ENCODE measurements around the gene SRP54. TPM values are rescaled to one million over a fixed set of nuclear protein-coding genes. Genes with fewer than 3 reads are reported as not detected.

SRP54 gene
- total and polyA plus RNA-seq, 2 of the 8 experiments (the other 6 are each of a cell fraction or from before 2014, with no cell fraction given), result 19.7 to 60.0 TPM

DNA sequence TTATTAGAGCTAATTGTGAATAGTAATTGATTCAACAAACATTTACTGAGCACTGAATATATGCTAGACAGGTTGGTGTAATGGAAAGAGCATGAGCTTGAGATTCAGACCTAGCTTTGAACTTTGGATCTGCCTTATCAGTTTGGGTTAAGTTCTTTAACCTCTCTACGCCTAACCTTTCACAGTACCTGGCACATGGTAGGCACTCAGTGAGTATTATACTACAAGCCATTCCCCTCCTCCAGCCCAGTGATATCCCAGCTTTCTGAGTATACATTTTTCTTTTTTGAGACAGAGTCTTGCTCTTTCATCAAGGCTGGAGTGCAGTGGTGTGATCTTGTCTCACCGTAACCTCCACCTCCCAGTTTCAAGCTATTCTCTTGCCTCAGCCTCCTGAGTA lies 95.3 kb downstream of the SRP54 start:
- H3K79me1 ChIP-seq (ENCODE audit: low read depth, low read length), result no peaks in the 10 kb centered on the region
- no peak overlapping the region for H3K4me2 ChIP-seq (ENCODE audit: insufficient read depth in 1 of 2, low read depth in 2 of 2, low read length in 2 of 2)
- ChIA-PET POLR2A (ENCODE audit: partially characterized antibody) (interaction anchor here (0.8 kb wide), 1 partner anchor 9 kb away, joined by 4 read pairs; no protein-coding TSS in a partner anchor), CTCF (ENCODE audit: partially characterized antibody) (interaction anchor here (0.6 to 2.2 kb wide), 4 partner anchors 14 to 405 kb away, joined by 3 to 4 read pairs (median 4); no protein-coding TSS in a partner anchor)
- H2AFZ ChIP-seq (ENCODE audit: low read length), result no peak overlapping the region
- H3K9me3 ChIP-seq (ENCODE audit: insufficient read depth in 2 of 2, low read depth in 1 of 2, low read length in 1 of 2), result no peaks in the 10 kb centered on the region
- DNase-seq (ENCODE audit: low read depth in 1 of 2, low spot score in 2 of 2) (no peak), FAIRE-seq (no peak)
- no peak overlapping the region for H2BK12ac ChIP-seq (ENCODE audit: low read depth, low read length)
- H2BK20ac ChIP-seq (ENCODE audit: low read length), result no peak overlapping the region
- H3K18ac ChIP-seq (ENCODE audit: extremely low read depth, low read length), result no peak overlapping the region
- no peak overlapping the region for H3K23ac ChIP-seq (ENCODE audit: insufficient read length)
- no peak overlapping the region for H2BK5ac ChIP-seq (ENCODE audit: low read depth, low read length)
- no peaks in the 10 kb centered on the region for H3K27me3 ChIP-seq (replicated peaks in 1 of 4; ENCODE audit: control insufficient read depth in 3 of 4, extremely low read depth in 1 of 4, insufficient read depth in 3 of 4, low read length in 3 of 4)
- no peak overlapping the region for H4K91ac ChIP-seq (replicated peaks; ENCODE audit: insufficient read length, low read length)
- no peak overlapping the region for H4K8ac ChIP-seq (ENCODE audit: extremely low read depth, insufficient read depth, low read length)
- H3K4me3 ChIP-seq (ENCODE audit: extremely low read depth in 1 of 4, insufficient read depth in 2 of 4, low read depth in 3 of 4, low read length in 4 of 4), result no peak overlapping the region
- H4K20me1 ChIP-seq (replicated peaks in 1 of 2; ENCODE audit: control insufficient read depth in 1 of 2, insufficient read depth in 2 of 2, low read length in 2 of 2), result no peaks in the 10 kb centered on the region
- H4K5ac ChIP-seq (ENCODE audit: insufficient read length, low read depth, low read length), result no peak overlapping the region
- H2AK5ac ChIP-seq (ENCODE audit: low read depth, low read length), result no peak overlapping the region
- H3K36me3 ChIP-seq (ENCODE audit: control insufficient read depth in 2 of 4, insufficient read depth in 4 of 4, low read length in 3 of 4), result peaks cover 0 to 20% (median 0%) of the 10 kb centered on the region in 4 experiments; a peak in 2 of 8 replicates
- H3K23me2 ChIP-seq (ENCODE audit: low read depth, low read length), result no peaks in the 10 kb centered on the region
- no peaks in the 10 kb centered on the region for H3K79me2 ChIP-seq (ENCODE audit: control insufficient read depth in 1 of 2, insufficient read depth in 2 of 2, low read length in 2 of 2)
- 97% methylated on average over 2 of the region's 2 CpGs; no CpG with 5 or more reads in 1 of the 2 experiments for WGBS, 2 experiments (ENCODE audit: extremely low coverage in 1 of 2, insufficient coverage in 1 of 2, insufficient read length in 1 of 2, insufficient replicate concordance in 2 of 2, low coverage in 1 of 2, low lambda C conversion rate in 2 of 2, missing lambda C conversion rate in 1 of 2)
- no peak overlapping the region for H3K27ac ChIP-seq (ENCODE audit: low read depth, low read length)
- H3K56ac ChIP-seq (replicated peaks; ENCODE audit: insufficient read length, low read depth, low read length), result no peak overlapping the region
- H3K4me1 ChIP-seq (replicated peaks in 1 of 4; ENCODE audit: control insufficient read depth in 3 of 4, insufficient read depth in 4 of 4, low read length in 3 of 4), result no peaks in the 10 kb centered on the region
- H3K9ac ChIP-seq (replicated peaks in 1 of 4; ENCODE audit: extremely low read depth in 1 of 4, low read depth in 3 of 4, low read length in 3 of 4), result no peak overlapping the region
- no peak overlapping the region for H2BK15ac ChIP-seq (ENCODE audit: low read length)
- no peak overlapping the region for H3K4ac ChIP-seq (replicated peaks; ENCODE audit: insufficient read length, low read depth, low read length)
- H3K14ac ChIP-seq (ENCODE audit: insufficient read length), result no peak overlapping the region
- H2BK120ac ChIP-seq (replicated peaks; ENCODE audit: low read depth, low read length), result no peak overlapping the region
- no peak for TF ChIP-seq RFX5 (IDR thresholded peaks at IDR 0.05; ENCODE audit: borderline replicate concordance, low read depth, low read length)
- no peak for TF ChIP-seq SIRT6 (IDR thresholded peaks at IDR 0.05; ENCODE audit: low read length)
- TF ChIP-seq TBP (IDR thresholded peaks at IDR 0.05; ENCODE audit: low read depth, low read length), result no peak
- no peak for TF ChIP-seq RAD21 (IDR thresholded peaks at IDR 0.05 in 1 of 2, conservative IDR thresholded peaks at IDR 0.05 in 1 of 2; ENCODE audit: low read depth in 2 of 2, low read length in 2 of 2)
- TF ChIP-seq, protein P1, sequence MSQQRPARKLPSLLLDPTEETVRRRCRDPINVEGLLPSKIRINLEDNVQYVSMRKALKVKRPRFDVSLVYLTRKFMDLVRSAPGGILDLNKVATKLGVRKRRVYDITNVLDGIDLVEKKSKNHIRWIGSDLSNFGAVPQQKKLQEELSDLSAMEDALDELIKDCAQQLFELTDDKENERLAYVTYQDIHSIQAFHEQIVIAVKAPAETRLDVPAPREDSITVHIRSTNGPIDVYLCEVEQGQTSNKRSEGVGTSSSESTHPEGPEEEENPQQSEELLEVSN (IDR thresholded peaks at IDR 0.05), result no peak
- no peak for TF ChIP-seq SRF (IDR thresholded peaks at IDR 0.05; ENCODE audit: low read depth, low read length)
- TF ChIP-seq GABPA (IDR thresholded peaks at IDR 0.05; ENCODE audit: borderline replicate concordance, insufficient read depth, low read length), result no peak
- TF ChIP-seq, protein P2, sequence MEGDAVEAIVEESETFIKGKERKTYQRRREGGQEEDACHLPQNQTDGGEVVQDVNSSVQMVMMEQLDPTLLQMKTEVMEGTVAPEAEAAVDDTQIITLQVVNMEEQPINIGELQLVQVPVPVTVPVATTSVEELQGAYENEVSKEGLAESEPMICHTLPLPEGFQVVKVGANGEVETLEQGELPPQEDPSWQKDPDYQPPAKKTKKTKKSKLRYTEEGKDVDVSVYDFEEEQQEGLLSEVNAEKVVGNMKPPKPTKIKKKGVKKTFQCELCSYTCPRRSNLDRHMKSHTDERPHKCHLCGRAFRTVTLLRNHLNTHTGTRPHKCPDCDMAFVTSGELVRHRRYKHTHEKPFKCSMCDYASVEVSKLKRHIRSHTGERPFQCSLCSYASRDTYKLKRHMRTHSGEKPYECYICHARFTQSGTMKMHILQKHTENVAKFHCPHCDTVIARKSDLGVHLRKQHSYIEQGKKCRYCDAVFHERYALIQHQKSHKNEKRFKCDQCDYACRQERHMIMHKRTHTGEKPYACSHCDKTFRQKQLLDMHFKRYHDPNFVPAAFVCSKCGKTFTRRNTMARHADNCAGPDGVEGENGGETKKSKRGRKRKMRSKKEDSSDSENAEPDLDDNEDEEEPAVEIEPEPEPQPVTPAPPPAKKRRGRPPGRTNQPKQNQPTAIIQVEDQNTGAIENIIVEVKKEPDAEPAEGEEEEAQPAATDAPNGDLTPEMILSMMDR (IDR thresholded peaks at IDR 0.05; ENCODE audit: control extremely low read depth in 1 of 3, insufficient read depth in 1 of 3, low read depth in 1 of 3, low read length in 3 of 3), result no peak
- TF ChIP-seq TCF12 (IDR thresholded peaks at IDR 0.05; ENCODE audit: low read depth, low read length), result no peak
- no peak for TF ChIP-seq TAF7 (optimal IDR thresholded peaks at IDR 0.05; ENCODE audit: borderline replicate concordance, low read depth, low read length)

Data from H1 (cell line).